ENCODE measurements around the gene USB1.

USB1 gene

DNA sequence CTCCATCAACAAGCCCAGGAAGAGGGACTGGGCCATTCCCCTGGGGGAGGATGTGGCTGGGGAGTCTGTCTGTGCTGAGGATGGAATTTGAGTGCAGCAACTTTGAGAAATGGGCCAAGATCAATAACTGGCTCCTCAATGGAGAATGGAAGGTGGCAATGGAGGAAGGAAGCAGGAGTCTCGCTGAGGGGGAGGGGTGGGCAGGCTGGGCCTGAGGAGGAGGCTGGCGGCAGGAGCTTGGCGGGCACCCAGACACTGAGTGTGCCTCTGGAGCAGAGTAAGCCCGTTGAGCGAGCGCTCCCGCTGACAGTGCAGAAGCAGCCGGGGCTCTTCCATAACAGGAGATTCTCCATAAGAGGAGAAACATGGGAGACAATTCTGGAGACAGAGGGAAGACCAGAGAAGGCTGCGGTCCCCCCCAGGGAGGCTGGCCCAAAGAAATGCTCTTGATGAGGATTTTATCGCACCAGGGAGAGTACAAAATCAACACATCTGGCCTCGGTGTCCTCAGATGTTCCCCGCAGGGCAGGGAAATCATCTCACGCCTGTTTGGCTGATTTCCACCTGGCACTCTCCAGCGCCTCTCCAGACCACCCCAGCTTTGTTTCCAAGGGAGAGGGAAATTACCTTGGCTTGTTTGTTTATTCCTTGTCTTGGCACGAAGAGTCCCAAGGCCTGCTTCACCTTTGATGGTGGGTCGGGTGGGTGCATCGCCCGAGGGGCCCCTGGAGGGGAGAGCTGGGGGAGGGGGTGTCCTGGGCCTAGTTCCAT lies 21.6 kb downstream of the USB1 start:
- TF ChIP-seq, protein P1, sequence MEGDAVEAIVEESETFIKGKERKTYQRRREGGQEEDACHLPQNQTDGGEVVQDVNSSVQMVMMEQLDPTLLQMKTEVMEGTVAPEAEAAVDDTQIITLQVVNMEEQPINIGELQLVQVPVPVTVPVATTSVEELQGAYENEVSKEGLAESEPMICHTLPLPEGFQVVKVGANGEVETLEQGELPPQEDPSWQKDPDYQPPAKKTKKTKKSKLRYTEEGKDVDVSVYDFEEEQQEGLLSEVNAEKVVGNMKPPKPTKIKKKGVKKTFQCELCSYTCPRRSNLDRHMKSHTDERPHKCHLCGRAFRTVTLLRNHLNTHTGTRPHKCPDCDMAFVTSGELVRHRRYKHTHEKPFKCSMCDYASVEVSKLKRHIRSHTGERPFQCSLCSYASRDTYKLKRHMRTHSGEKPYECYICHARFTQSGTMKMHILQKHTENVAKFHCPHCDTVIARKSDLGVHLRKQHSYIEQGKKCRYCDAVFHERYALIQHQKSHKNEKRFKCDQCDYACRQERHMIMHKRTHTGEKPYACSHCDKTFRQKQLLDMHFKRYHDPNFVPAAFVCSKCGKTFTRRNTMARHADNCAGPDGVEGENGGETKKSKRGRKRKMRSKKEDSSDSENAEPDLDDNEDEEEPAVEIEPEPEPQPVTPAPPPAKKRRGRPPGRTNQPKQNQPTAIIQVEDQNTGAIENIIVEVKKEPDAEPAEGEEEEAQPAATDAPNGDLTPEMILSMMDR (IDR thresholded peaks at IDR 0.05): no peak

DNA sequence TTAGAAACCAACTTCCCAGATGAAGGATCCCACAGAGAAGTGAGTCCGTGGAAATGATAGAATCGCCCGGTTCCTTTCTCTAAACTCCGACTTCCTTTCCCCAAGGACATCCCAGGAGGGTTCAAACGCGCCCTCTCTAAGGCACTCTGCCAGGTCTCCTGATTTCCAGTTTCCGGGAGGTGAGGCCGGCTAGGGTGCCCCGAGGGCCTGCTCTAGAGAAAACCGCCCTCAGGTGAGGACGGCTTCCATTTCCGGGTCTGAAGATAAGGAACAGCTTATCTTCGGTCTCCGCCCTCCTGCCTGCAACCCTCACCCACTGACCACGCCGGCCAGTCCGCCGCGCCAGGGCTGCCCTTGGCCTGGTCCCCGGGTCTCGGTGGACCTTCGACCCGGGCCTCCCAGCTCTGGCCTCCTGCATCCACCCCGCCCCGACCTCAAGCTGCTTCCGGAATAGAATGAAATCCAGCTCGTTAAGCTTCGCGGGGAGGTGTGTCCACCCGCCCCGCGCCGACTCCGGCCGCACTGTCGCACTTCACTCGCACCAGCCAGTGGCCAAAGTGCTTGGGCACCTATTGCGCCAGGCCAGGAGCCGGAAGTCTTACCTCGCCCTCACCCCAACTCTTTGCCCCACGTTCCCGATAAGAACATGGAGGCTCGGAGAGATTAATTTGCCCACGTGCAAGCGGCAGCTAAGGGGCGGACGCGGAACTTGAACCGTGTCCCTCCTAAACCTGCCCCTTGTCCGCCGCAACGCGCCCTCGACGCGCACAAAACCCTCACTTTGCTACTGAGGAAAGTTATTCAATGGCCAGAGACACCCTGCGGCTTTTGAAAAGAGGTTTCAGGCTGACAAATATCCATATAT lies 23.5 kb downstream of the USB1 start:
- TF ChIP-seq, protein P1 (IDR thresholded peaks at IDR 0.05): no peak

DNA sequence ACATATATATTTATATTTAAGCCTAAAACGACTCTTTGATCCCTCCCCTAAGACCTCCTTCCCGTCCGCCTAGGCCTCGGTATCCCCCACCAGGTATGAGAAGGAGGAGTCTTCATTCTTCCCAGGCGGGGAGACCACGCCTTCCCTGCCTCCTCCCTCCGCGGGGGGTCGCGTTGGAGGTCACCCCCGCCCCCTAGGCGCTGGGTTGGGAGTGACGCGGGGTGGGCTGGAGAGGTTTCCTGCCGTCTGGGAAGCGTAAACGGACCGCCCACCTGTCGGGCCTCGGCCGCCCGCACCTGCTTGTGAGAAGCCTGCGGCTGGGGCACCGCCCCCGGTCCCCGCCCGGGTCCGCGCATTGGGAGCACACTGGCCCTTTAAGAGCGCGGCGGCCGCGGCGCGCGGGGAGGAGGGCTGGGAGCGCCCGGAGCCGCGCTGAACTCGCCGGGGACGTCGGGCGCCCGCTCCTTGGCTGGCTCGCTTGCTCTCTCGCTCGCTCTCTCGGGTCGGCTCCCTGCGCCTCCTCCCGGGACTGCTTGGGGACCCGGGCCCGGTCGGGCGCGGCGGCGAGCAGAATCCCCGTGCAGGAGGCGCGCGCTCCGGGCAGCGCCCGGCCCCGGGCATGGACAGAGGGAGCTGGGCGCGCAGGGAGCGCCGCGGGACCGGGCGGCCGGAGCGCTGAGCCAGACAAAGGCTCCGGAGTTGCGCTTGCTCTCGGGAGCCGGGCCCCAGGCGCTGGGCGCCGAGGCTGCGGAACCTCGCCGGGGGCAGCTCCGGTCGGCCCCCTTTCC lies 24.3 kb downstream of the USB1 start, which contains the start of gene MMP15:
TSS of gene MMP15 (plus strand) at position 404 of the 788 bp plus-strand sequence. CDS start 597 bp downstream, outside the sequence.
- TF ChIP-seq, protein P1 (IDR thresholded peaks at IDR 0.05): no peak

DNA sequence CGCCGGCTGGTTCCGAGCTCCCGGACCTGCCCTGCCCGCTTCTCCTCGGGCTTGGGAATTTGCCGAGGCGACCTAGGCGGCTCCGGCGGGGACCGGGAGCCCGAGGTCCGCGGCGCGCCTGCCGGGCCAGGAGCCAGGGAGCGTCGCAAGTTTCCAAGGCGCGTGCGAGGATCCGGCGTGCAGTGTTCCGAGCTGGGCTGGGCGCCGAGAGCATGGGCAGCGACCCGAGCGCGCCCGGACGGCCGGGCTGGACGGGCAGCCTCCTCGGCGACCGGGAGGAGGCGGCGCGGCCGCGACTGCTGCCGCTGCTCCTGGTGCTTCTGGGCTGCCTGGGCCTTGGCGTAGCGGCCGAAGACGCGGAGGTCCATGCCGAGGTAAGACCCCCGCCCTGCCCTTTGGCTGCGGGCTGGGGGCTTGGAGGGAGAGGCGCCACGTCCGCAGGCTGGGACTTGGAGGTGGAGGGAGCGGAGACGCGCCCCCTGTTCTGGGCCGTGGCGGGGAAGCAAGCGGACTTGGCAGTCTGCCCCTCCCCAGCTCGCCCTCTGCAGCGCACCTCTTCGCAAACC lies 25.0 kb downstream of the USB1 start:
- TF ChIP-seq, protein P1 (IDR thresholded peaks at IDR 0.05): no peak

DNA sequence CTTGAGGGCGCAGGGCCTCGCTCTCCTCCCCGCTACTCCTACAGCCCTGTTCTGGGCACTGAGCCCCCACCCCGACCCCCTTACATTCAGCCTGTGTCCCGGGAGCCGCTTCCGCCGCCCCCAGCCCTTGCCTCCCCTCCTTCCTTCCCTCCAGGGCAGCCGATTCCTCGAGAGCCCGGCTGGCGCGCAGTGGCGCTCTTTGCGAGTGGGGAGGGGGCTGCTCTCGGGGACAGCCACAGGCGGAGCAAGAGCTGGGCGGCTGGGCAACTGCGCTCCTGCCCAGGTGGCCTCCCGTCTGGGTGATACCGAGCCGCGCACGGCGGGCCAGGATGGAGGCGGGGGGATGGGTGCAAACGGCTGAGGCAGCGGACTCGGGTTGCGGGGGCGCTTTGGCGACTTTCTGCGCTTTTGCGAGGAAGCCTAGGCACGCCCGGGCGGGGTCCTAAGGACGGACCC lies 25.5 kb downstream of the USB1 start:
- TF ChIP-seq, protein P1 (IDR thresholded peaks at IDR 0.05): no peak; the same call in 1 of the 2 replicates

DNA sequence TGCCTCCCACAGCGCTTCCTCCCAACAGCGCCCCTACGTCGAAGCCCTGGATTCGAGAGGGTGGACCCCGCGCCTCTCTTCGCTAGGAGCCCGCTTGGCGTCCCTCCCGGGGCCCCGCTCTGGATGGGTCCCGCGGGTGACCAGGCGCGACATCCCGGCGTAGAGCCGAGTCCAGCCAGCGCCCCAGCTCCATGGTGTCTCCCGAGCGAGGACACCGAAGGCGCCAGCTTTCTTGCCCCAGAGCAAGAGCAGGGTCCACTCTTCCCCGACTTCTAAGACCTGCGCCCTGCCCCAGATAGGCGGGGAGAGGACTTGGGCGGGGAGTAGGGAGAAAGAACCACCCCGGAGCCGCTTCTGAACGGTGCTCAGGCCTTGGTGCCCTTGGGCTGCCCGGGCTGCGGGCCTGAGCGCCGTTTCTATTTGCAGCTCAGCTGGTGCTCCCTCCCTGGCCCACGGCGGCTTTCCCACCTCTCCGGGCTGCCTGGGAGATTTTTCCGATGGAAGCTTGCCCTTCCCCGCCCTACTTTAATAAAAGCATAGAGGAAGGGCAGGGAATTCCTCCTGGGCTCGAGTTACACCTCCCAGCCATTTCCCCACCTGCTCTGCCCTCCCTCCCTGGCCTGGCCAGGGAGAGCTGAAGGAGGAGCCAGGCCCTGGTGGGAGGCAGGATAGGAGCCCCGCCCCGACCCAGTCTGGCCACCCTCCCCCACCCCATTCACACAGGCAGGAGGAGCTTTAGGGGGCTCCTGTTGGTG lies 26.1 kb downstream of the USB1 start:
- TF ChIP-seq, protein P1 (IDR thresholded peaks at IDR 0.05): no peak

Data from LNCAP (cell line).